GM21529 (cell line): ENCODE data around the gene STKLD1.
"Not testable (repeated sequence)": the region's sequence is repeated elsewhere in the genome, so short reads cannot be mapped to it uniquely, and the experiment has no call there.

ENCODE experiments used
- ATAC-seq: cut with Tn5 transposase; IDR thresholded peaks from one replicate; pipeline ENCODE4 v1.9.1; 2021; ENCODE audit not compliant: unreplicated experiment

Gene STKLD1

DNA sequence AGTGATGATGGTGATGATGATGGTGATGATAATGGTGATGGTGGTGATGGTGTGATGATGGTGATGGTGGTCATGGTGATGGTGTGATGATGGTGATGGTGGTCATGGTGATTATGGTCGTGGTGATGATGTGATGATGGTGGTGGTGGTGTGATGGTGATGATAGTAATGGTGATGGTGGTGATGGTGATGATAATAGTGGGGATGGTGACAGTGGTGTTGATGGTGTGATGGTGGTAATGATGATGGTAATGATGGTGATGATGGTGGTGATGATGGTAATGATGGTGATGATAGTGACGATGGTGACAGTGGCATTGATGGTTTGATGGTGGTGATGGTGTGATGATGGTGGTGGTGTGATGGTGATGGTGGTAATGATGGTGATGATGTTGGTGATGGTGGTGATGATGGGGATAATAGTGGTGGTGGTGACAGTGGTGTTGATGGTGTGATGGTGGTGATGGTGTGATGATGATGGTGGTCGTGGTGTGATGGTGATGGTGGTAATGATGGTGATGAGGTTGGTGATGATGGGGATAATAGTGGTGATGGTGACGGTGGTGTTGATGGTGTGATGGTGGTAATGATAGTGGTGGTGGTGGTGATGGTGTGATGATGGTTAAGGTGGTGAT, 6.5 kb downstream of the STKLD1 start:
- no peak for ATAC-seq

DNA sequence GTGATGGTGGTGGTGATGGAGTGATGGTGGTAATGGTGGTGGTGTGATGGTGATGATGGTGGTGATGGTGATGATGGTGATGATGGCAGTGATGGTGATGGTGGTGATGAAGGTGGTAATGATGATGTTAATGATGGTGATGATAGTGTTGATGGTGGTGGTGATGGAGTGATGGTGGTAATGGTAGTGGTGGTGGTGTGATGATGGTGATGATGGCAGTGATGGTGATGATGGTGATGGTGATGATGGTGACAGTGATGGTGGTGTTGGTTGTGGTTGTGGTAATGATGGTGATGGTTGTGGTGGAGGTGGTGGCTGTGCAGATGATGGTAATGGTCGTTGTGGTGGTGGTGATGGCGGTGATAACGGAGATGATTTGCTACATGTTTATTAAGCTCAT, 7.3 kb downstream of the STKLD1 start:
- ATAC-seq = no peak

DNA sequence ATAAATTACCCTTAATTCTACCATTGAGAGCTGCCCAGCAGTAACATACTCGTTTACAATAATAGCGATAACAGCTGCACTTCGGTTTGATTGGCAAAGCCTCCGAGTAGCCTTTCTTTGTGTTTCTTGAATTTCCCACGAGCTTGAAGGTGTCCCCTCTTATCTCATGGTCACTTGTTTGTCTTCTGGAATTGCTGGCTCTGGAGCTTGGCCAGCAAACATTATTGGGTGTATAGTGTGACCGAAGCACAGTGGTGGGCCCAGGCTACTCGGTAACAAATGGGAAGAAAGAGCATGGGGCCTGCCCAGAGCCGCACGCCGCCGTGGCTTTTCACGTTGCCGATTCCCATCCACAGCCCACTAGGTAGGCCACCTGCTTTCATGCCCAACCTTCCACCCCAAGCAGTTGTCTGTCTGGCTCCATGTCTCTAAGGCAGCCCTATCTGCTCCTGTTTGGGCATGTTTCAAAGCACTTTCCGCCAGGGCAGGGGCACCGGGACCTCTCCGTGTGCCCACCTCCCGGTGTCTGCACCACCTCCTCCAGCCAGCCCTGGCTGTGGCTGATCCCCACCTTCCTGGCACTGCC, 8.7 kb downstream of the STKLD1 start:
- no peak for ATAC-seq

GRCh38 chr9:133385452-133385851, 9.3 kb downstream of the STKLD1 start:
- ATAC-seq = no peak

GRCh38 chr9:133386338-133386737, 10.2 kb downstream of the STKLD1 start:
- no peak for ATAC-seq

DNA sequence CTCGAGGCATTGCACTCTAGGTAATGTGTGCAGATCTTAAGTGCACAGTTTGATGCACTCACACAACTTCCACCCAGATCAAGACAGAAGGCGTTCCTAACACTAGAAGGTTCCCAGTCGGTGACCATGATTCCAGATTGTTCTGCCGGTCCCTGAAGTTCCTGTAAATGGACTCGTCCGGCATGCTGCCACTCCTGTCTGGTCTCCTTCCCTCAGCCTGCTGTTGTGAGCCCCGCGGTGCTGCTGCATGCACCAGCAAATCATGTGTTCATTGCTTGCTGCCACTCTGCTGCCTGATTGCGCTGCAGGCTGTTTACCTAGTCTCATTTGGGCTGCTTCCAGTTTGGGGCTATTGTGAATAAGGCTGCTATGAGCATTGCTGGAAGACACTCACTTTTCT, 11.5 kb downstream of the STKLD1 start:
- ATAC-seq = no peak

- no peak for ATAC-seq
Measured at GRCh38 chr9:133389025-133389557, 12.9 kb downstream of the STKLD1 start.

DNA sequence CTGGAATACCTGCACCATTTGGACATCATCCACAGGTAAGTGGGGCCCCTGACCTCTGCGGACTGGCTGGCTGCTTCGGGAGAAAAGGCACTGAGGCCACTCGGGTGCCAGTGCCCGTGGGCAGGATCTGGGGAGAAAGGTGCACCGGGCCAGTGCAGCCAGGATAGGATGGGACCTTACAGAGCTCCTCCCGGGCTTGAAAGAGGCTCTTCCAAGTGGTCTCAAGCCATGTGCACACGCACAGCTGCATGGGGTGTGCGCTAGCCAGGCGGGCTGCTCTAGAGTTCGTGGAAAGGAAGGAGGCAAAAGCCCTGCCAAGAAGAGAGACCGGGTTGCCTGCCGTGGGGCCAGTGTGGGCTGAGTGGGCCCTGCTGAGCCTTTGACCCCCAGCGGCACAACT, 13.4 kb downstream of the STKLD1 start:
- ATAC-seq = no peak

DNA sequence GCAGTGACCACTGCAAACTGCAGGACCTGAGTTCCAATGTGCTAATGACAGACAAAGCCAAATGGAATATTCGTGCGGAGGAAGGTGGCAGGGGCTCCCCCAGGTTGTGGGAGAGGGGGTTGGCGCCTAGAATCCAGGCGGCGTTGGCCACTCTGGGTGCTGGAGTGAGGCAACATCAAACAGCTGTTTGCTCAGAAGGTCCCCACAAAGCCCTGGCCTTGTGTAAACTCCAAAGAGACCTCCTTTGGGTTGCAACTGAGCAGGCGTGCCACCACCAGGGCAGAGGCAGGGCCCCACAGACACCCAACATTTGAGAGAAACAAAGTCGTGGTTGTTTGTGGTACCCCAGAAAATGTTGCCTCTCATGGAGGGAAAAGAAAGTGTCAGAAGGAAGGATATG, 14.5 kb downstream of the STKLD1 start:
- ATAC-seq = no peak

DNA sequence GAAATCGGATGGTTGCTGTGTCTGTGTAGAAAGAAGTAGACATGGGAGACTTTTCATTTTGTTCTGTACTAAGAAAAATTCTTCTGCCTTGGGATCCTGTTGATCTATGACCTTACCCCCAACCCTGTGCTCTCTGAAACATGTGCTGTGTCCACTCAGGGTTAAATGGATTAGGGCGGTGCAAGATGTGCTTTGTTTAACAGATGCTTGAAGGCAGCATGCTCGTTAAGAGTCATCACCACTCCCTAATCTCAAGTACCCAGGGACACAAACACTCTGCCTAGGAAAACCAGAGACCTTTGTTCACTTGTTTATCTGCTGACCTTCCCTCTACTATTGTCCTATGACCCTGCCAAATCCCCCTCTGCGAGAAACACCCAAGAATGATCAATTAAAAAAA, 15.3 kb downstream of the STKLD1 start:
- ATAC-seq = not testable (repeated sequence)

GRCh38 chr9:133392308-133392707, 16.1 kb downstream of the STKLD1 start:
- ATAC-seq = not testable (repeated sequence)

DNA sequence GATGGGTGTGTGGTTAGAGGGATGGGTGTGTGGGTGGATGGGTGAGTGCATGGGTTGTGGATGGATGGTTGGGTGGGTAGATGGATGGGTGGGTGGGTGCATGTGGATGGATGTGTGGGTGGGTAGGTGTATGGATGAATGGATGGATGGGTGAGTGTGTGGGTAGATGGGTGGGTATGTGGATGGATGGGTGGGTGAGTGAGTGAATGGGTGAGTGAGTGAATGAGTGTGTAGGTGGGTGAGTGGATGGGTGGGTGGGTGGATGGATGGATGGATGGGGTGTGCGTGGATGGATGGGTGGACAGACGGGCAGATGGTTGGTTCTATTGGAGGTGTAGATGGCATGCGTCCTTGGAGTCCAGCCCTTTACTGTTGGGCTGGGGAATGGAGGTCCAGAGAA, 17.2 kb downstream of the STKLD1 start:
- no peak for ATAC-seq

DNA sequence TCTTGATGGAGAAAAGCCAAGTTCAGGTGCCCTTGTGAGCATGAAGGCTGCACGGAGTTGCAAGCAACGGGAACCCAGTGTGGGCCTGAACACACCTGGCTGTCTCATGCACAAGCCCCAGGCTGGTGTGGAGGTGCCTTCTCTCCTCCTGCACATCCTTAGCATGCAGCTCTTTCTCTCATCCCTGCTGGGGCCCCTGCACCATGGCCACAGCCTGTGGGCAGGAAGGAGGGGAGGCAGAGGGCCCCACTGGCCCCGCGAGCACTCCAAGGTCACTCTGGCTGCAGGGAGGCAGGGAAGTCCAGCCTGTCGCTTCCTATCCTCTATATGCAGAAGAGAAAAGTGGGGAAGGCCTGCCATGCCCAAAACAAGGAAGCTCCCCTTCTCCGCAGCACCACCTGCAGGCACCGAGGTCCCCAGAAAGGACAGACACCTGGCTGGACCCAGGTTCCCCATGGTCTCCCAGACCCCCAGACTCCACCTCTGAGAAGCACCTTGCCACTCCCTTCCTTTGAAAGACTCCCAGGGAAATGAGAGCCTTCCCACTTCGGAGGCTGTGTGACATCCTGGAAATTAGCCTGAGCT, 18.6 kb downstream of the STKLD1 start:
- ATAC-seq = no peak

DNA sequence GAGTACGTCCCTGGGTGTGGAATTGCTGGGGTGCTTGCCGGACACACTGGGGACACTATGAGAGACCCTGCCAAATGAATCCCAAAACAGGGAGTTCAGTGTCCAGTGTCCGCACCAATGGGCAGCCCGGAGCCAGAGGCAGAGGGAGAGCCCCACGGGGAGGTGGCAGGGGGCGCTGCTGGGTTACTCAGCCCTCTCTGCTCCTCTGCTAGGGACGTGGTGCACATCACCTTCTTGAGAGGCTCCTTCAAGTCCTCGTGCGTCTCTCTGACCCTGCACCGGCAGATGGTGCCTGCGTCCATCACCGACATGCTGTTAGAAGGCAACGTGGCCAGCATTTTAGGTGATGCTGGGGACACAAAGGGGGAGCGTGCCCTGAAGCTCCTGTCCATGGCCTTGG, 20.8 kb downstream of the STKLD1 start:
- ATAC-seq = no peak

GRCh38 chr9:133397370-133397769, 21.2 kb downstream of the STKLD1 start:
- no peak for ATAC-seq

DNA sequence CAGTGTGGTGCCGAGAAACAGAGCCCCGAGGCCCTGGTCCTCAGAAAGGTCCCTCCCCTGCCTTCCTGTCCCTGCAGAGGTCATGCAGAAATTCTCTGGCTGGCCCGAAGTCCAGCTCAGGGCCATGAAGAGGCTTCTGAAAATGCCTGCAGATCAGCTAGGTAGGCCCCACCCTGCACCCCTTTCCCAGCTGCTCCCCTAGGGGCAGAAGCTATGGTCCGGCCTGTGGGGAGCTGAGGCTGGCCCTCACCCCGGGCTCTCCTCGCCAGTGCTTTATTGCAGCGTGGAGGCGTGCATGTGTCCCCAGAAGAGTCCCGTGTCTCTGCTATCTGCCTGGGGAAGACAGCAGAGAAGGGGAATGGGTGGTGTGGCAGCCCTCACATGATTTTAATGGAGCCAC, 21.7 kb downstream of the STKLD1 start:
- no peak for ATAC-seq

- ATAC-seq = no peak
Measured at GRCh38 chr9:133400292-133400691, 24.1 kb downstream of the STKLD1 start.

GRCh38 chr9:133401588-133401987, 25.4 kb downstream of the STKLD1 start:
- no peak for ATAC-seq

GRCh38 chr9:133402689-133403088, 26.5 kb downstream of the STKLD1 start:
- ATAC-seq = no peak

GRCh38 chr9:133403766-133404453, 27.7 kb downstream of the STKLD1 start:
- ATAC-seq = no peak

DNA sequence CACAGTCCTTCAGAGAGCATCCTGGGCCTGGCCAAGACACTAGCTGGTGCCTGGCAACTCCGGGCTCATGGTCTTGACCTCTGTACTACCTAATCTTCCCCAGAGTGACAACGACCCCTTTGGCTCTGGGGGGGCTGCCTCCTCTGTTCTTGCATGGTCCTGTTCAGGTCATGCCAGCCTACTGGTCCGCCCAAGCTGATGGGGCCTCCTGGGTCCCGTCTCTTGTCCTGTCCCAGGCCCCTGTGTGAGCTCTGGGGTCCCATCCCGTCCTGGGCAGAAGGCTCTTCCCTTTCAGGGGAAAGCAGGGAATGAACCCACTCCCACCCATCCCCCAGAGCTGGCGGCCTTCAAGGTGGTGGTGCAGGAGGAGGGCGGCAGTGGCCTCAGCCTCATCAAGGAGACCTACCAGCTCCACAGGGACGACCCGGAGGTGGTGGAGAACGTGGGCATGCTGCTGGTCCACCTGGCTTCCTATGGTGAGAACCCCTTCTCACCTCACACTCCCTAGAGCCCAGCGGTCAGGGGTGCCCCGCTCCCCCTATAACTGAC, 28.4 kb downstream of the STKLD1 start:
- no peak for ATAC-seq
